ENCODE measurements around the gene HAS3. TPM values are rescaled to one million over a fixed set of nuclear protein-coding genes. Genes with fewer than 3 reads are reported as not detected.

HAS3 gene
- total RNA-seq, 1 experiment from 2014 or later, result 100 TPM

DNA sequence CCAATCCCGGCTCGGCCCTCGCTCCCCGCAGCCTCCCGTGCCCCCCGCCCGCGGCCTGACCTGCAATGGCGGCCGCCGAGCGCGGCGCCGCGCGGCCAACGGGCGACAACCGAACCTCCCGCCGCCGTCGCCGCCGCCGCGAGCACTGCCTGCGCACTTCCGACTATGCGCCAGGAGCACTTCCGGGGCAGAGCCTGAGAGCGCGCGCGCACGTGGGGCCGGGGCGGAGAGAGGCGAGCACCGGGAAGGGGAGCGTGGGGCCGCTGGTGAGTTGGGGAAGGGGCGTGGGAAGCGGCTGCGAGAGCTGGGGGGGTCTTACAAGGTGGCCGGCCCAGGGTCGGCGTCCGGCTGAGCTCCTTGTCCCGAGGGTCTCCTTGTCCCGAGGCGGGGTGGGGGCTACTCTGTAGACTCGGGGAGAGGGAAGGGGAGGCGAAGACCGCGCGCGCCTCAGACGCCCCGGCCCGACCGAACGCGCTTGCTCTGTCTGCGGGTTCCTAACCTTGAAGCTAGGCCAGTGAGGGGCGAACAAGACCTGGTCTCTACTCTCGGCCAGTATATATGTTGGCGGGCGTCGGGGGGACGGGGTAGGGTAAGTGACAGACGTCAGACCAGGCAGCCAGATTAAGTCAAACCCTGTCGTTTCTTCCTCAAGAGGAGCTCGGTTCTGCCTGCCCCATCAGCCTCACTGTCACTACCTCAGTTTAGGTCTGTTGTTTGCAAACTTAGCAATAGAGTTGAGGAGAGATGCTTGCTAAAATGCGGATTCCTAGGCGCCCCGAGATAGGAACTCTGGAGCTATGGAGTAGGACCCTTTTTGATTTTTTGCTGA is 27.2 kb downstream of the HAS3 start, which contains the start of the genes CHTF8 and UTP4:
Gene CHTF8, minus strand, starts transcription at position 165 of the 829 bp plus-strand sequence. CDS start 11,130 bp downstream, outside the sequence.
Gene UTP4, plus strand, starts transcription at position 226 of the 829 bp plus-strand sequence. CDS start 811 bp downstream, outside the sequence.
- H3K79me1 ChIP-seq (ENCODE audit: insufficient read depth, low read depth, low read length, poor library complexity, severe bottlenecking), result peaks cover 3% of the 10 kb centered on the region
- no peak within 1 kb of the TSS for H4K91ac ChIP-seq (ENCODE audit: insufficient read length, low read depth, low read length)
- H3K27ac Mint-ChIP-seq, result peak within 1 kb of the TSS; percentile 96 to 100 (median 98)
- peak within 1 kb of the TSS; percentile 99 for H2BK120ac ChIP-seq (ENCODE audit: low read depth, low read length, poor library complexity, severe bottlenecking)
- no peak within 1 kb of the TSS for H2BK20ac ChIP-seq (ENCODE audit: low read depth, low read length, poor library complexity, severe bottlenecking)
- H3K9me3 ChIP-seq (ENCODE audit: control insufficient read depth, low read depth, low read length), result no peaks in the 10 kb centered on the region
- H3K9ac ChIP-seq (ENCODE audit: extremely low read depth, insufficient read length, low read length), result peak within 1 kb of the TSS; percentile 96
- peak within 1 kb of the TSS; percentile 96 for H4K5ac ChIP-seq (ENCODE audit: insufficient read length, low read depth, low read length)
- no peak within 1 kb of the TSS for H3K23ac ChIP-seq (ENCODE audit: insufficient read length, low read depth, low read length)
- H3K9me3 Mint-ChIP-seq, result no peaks in the 10 kb centered on the region
- peak within 1 kb of the TSS; percentile 97 for H3K14ac ChIP-seq (ENCODE audit: insufficient read depth, low read length)
- H3K4me2 ChIP-seq (ENCODE audit: insufficient read depth, insufficient read length, low read length), result peak within 1 kb of the TSS; percentile 70
- H4K8ac ChIP-seq (replicated peaks; ENCODE audit: insufficient read length, low read depth, low read length), result peak within 1 kb of the TSS; percentile 81
- H3K23me2 ChIP-seq (ENCODE audit: insufficient read length, low read depth, low read length, poor library complexity, severe bottlenecking), result peaks cover 12% of the 10 kb centered on the region
- H2BK5ac ChIP-seq (ENCODE audit: insufficient read length, low read length), result peak within 1 kb of the TSS; percentile 65
- peaks cover 33% of the 10 kb centered on the region for H3K79me2 ChIP-seq (ENCODE audit: insufficient read depth, low read length)
- no peak within 1 kb of the TSS for H2BK12ac ChIP-seq (ENCODE audit: insufficient read length, low read depth, low read length)
- H3K4me1 Mint-ChIP-seq, result peaks cover 24 to 33% of the 10 kb centered on the region in 2 experiments
- H4K20me1 ChIP-seq (ENCODE audit: control insufficient read depth, insufficient read depth, insufficient read length), result no peaks in the 10 kb centered on the region
- no CpG with 5 or more reads among the region's 78 CpGs for WGBS (ENCODE audit: extremely low coverage, insufficient read length, low lambda C conversion rate)
- TF ChIP-seq, protein P1, sequence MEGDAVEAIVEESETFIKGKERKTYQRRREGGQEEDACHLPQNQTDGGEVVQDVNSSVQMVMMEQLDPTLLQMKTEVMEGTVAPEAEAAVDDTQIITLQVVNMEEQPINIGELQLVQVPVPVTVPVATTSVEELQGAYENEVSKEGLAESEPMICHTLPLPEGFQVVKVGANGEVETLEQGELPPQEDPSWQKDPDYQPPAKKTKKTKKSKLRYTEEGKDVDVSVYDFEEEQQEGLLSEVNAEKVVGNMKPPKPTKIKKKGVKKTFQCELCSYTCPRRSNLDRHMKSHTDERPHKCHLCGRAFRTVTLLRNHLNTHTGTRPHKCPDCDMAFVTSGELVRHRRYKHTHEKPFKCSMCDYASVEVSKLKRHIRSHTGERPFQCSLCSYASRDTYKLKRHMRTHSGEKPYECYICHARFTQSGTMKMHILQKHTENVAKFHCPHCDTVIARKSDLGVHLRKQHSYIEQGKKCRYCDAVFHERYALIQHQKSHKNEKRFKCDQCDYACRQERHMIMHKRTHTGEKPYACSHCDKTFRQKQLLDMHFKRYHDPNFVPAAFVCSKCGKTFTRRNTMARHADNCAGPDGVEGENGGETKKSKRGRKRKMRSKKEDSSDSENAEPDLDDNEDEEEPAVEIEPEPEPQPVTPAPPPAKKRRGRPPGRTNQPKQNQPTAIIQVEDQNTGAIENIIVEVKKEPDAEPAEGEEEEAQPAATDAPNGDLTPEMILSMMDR (conservative IDR thresholded peaks at IDR 0.05), result no peak
- DNase-seq, result peak; percentile 85
- 0 out of 2 replicates have a peak within 1 kb of the TSS, but pooled peaks have one; percentile 30 for H2BK15ac ChIP-seq (ENCODE audit: low read depth, low read length)
- H3K4me3 Mint-ChIP-seq, result peak within 1 kb of the TSS; percentile 99
- H3K36me3 Mint-ChIP-seq (ENCODE audit: insufficient read depth in 1 of 3, low read depth in 3 of 3), result peaks cover 17 to 62% (median 37%) of the 10 kb centered on the region in 3 experiments; a peak in 6 of 7 replicates
- peak within 1 kb of the TSS; percentile 98 for H3K18ac ChIP-seq (ENCODE audit: insufficient read length, low read depth, low read length)
- H3K4ac ChIP-seq (ENCODE audit: low read depth, low read length), result peak within 1 kb of the TSS; percentile 86; the same call in 1 of the 2 replicates
- H2AFZ ChIP-seq (ENCODE audit: low read length), result peak within 1 kb of the TSS; percentile 33
- H3K4me1 ChIP-seq (ENCODE audit: insufficient read depth, low read length), result peaks cover 2% of the 10 kb centered on the region; the same call in 1 of the 2 replicates
- peak within 1 kb of the TSS; percentile 93 for H3K27ac ChIP-seq (ENCODE audit: insufficient read length, low read depth, low read length)
- peak within 1 kb of the TSS; percentile 39 for H3T11ph ChIP-seq (ENCODE audit: low read length)
- H3K27me3 ChIP-seq (ENCODE audit: insufficient read depth, low read length), result no peaks in the 10 kb centered on the region
- H3K56ac ChIP-seq (ENCODE audit: insufficient read length, low read depth, low read length), result peak within 1 kb of the TSS; percentile 89
- H2AK5ac ChIP-seq (ENCODE audit: insufficient read length, low read length), result no peak within 1 kb of the TSS
- no peaks in the 10 kb centered on the region for H3K27me3 Mint-ChIP-seq (ENCODE audit: low read depth)

Data from H9 (cell line).